Panc1 (cell line): Measurements from ENCODE around the gene ETDA. TPM values are rescaled to one million over a fixed set of nuclear protein-coding genes. Genes with fewer than 3 reads are reported as not detected.
"Not testable (repeated sequence)": the region's sequence is repeated elsewhere in the genome, so short reads cannot be mapped to it uniquely, and the experiment has no call there.

Source experiments
- ATAC-seq: fragments of 200-7000 bp; cut with Tn5 transposase; 2 replicates; pipeline ENCODE4 v1.9.1; 2020; ENCODE audit warnings: mild to moderate bottlenecking, moderate library complexity
- Bru-seq: library from RNA; stranded (reverse); fragments of 400-500 nt; gene quantifications from one replicate; lab custom pipeline; 2021; lab: Mats Ljungman, UMichigan
- BruChase-seq, 2 experiments: library from RNA; stranded (reverse); fragments of 400-500 nt; gene quantifications; one replicate each; lab custom pipeline; 2021; lab: Mats Ljungman, UMichigan
- BruUV-seq: library from RNA; stranded (reverse); fragments of 400-500 nt; replicated peaks from 2 replicates; lab custom pipeline; 2021; lab: Mats Ljungman, UMichigan
- CTCF ChIA-PET: fragments of 300-600 bp; sonication (Branson Sonifier 250); formaldehyde crosslinking; loops from one replicate; lab custom pipeline; 2022; ENCODE audit warnings: antibody characterized with exemption; lab: Charles Lee
- POLR2A ChIA-PET: fragments of 300-600 bp; sonication (Branson Sonifier 250); formaldehyde crosslinking; loops from one replicate; lab custom pipeline; 2022; ENCODE audit warnings: antibody characterized with exemption; lab: Charles Lee
- DNase-seq: peaks from one replicate; pipeline ENCODE4 v3.0.0-alpha.2; 2010; ENCODE audit warnings: low read depth, low spot score
- H3K27ac ChIP-seq: 2 replicates; pipeline ENCODE4 v1.5.1; 2011; ENCODE audit warnings: mild to moderate bottlenecking, low read length, inconsistent platforms
- H3K27me3 ChIP-seq: fragments of 200-500 bp; sonication (Bioruptor generic); 2 replicates; pipeline ENCODE4 v1.6.0; 2014; ENCODE audit warnings: low read length, inconsistent platforms; ENCODE audit not compliant: control insufficient read depth, insufficient read depth
- H3K36me3 ChIP-seq: fragments of 200-500 bp; sonication (Bioruptor generic); 2 replicates; pipeline ENCODE4 v1.5.1; 2014; ENCODE audit warnings: inconsistent platforms, mild to moderate bottlenecking, low read length, moderate library complexity; ENCODE audit not compliant: control insufficient read depth, insufficient read depth
- H3K4me1 ChIP-seq: 2 replicates; pipeline ENCODE4 v1.5.1; 2011; ENCODE audit warnings: inconsistent platforms, mild to moderate bottlenecking, low read length, moderate library complexity; ENCODE audit not compliant: control insufficient read depth, insufficient read depth
- H3K4me3 ChIP-seq, 2 experiments: 2 replicates each; pipeline ENCODE4 v1.5.1; 2011 to 2012; ENCODE audit warnings: low read depth in 2 of 2, low read length in 2 of 2, mild to moderate bottlenecking in 2 of 2, inconsistent platforms in 1 of 2, moderate library complexity in 1 of 2
- H3K9me3 ChIP-seq: fragments of 200-500 bp; sonication (Bioruptor generic); 2 replicates; pipeline ENCODE4 v1.5.1; 2014; ENCODE audit warnings: low read depth, mild to moderate bottlenecking, inconsistent platforms, low read length, moderate library complexity; ENCODE audit not compliant: control insufficient read depth, insufficient read depth
- POLR2AphosphoS5 ChIP-seq: IDR thresholded peaks from 2 replicates; pipeline ENCODE4 v1.6.1; 2012; ENCODE audit warnings: mild to moderate bottlenecking, low read depth, low read length, moderate library complexity
- SIN3A ChIP-seq: IDR thresholded peaks from 2 replicates; pipeline ENCODE4 v1.6.1; 2012; ENCODE audit warnings: low read depth, mild to moderate bottlenecking, low read length, moderate library complexity, borderline replicate concordance; ENCODE audit not compliant: insufficient read depth
- TCF7L2 ChIP-seq: IDR thresholded peaks from 2 replicates; pipeline ENCODE4 v1.6.1; 2011; ENCODE audit warnings: mild to moderate bottlenecking, low read depth, low read length, inconsistent platforms
- in situ Hi-C: cut with HindIII; loops from 2 replicates; pipeline ENCODE4 v1.10.0; 2016; ENCODE audit warnings: low sequenced_read_pairs, low pct_unique_long_range_greater_than_20kb
- intact Hi-C: fragments of 100-400 bp; cut with micrococcal nuclease; formaldehyde crosslinking; loops from one replicate; pipeline ENCODE4 v1.10.0; 2022; ENCODE audit not compliant: unreplicated experiment
- long read RNA-seq: library from polyadenylated mRNA; unstranded; transcript quantifications from one replicate; pipeline ENCODE4 v2.0.0, GENCODE V29; 2021; ENCODE audit not compliant: unreplicated experiment
- polyA plus RNA-seq: library from polyadenylated mRNA; unstranded; fragments of >200 nt; gene quantifications from one replicate; pipeline ENCODE4 v1.2.1, GENCODE V29; 2012; ENCODE audit warnings: missing spikeins; ENCODE audit not compliant: insufficient read length
- total RNA-seq: library from RNA; stranded (reverse); gene quantifications from one replicate; pipeline ENCODE4 v1.2.1, GENCODE V29; 2021; ENCODE audit not compliant: unreplicated experiment
- TF ChIP-seq, protein P1 (sequence below): fragments of 450-650 bp; IDR thresholded peaks from 2 replicates; pipeline ENCODE4 v1.5.1; 2017; ENCODE audit warnings: mild to moderate bottlenecking
- TF ChIP-seq, protein P2 (sequence below), 2 experiments: IDR thresholded peaks; 2 replicates each; pipeline ENCODE4 v1.6.1; 2011 to 2012; ENCODE audit warnings: low read depth in 2 of 2, control low read depth in 1 of 2, low read length in 1 of 2, mild to moderate bottlenecking in 1 of 2, moderate library complexity in 1 of 2; ENCODE audit not compliant: insufficient read depth in 1 of 2

Gene ETDA
- total RNA-seq: not detected
- not detected for polyA plus RNA-seq
- Bru-seq, nascent RNA: not detected
- not detected for BruChase-seq, experiment 1, labeled RNA remaining after a 2-hour chase
- not detected for BruChase-seq, experiment 2, labeled RNA remaining after a 6-hour chase
- long read RNA-seq: 0 reads

DNA sequence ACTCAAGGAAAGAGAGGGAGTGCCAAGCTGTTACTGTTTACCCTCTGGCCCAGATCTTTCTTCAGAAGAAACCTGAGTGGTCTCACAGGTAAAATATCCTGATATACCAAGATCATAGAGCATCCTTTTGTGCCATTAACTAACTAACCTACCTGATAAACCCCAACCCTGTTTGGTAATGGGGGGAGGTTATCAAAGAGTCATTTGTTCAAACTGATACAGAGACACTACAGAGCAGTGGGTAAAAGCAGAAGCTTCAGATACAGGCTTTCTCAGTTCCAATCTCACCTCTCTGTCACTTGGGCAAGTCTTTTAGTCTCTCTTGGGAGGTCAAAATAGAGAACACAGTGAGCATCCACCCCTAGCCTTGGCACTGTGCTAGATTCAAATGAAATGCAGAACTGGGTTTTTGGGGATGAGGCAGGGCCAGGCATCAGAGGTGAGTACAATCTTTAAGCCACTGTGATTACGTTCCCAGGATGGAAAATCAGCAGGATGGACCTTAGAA lies at the start of gene ETDA:
Gene ETDA (plus strand): TSS at position 51 of the 508 bp plus-strand sequence. CDS start 1,216 bp downstream, outside the sequence.
- CTCF ChIA-PET, H3K9me3 ChIP-seq, H3K4me1 ChIP-seq, ATAC-seq, H3K36me3 ChIP-seq, in situ Hi-C loops, H3K27ac ChIP-seq, H3K27me3 ChIP-seq, BruUV-seq, DNase-seq, intact Hi-C loops, POLR2A ChIA-PET, H3K4me3 ChIP-seq: not testable (repeated sequence)

DNA sequence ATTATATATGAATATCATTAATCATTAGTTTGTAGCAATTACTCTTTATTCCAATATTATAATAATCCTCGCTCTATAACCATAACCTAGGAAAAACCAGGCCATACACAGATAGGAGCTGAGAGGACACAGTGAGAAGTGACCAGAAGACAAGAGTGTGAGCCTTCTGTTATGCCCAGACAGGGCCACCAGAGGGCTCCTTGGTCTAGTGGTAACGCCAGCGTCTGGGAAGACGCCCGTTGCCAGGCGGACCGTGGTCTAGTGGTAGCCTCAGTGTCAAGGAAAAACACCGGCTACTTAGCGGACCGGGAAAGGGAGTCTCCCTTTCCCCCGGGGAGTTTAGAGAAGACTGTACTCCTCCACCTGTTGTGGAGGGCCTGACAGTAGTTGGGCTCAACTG lies 45.4 kb upstream of the ETDA start:
- CTCF ChIA-PET, in situ Hi-C loops, DNase-seq, H3K27ac ChIP-seq, H3K4me3 ChIP-seq, H3K4me1 ChIP-seq, ATAC-seq, H3K36me3 ChIP-seq, intact Hi-C loops, H3K9me3 ChIP-seq, BruUV-seq, POLR2A ChIA-PET: not testable (repeated sequence)
- peaks cover 14% of the 10 kb centered on the region for H3K27me3 ChIP-seq
- TF ChIP-seq, protein P1, sequence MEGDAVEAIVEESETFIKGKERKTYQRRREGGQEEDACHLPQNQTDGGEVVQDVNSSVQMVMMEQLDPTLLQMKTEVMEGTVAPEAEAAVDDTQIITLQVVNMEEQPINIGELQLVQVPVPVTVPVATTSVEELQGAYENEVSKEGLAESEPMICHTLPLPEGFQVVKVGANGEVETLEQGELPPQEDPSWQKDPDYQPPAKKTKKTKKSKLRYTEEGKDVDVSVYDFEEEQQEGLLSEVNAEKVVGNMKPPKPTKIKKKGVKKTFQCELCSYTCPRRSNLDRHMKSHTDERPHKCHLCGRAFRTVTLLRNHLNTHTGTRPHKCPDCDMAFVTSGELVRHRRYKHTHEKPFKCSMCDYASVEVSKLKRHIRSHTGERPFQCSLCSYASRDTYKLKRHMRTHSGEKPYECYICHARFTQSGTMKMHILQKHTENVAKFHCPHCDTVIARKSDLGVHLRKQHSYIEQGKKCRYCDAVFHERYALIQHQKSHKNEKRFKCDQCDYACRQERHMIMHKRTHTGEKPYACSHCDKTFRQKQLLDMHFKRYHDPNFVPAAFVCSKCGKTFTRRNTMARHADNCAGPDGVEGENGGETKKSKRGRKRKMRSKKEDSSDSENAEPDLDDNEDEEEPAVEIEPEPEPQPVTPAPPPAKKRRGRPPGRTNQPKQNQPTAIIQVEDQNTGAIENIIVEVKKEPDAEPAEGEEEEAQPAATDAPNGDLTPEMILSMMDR: peak; percentile 83

DNA sequence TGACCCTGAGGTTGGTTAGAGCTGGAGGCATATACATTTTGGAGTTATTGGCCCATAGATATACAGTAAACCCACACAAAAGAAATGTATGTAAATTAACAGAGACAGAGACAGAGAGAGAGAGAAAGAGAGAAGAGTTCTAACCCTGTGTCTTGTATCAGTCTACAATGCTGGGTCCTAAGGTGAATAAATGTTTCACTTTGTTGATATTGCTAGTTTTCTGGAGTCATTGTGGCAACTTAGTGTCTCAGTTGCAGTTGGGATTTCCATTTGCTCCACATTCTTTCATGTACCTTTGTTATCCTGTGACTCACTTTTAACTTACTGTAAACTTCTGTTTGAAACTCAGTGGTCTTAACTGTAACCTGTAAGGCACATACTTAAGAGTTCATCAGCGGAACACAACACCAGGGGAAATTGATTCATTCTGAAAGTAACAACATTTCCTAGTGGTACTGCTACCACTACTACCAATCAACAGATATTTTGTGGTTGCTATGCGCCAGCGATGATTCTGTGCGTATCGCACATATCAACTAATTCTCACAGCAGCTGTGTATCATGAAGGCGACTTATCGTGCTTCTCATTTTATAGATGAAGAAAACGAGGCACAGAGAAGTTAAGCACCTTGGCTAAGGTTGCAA lies 38.5 kb upstream of the ETDA start:
- no peaks in the 10 kb centered on the region for H3K36me3 ChIP-seq
- TF ChIP-seq, protein P1: no peak
- TF ChIP-seq SIN3A (no peak), TCF7L2 (no peak), POLR2AphosphoS5 (no peak)
- TF ChIP-seq, protein P2, sequence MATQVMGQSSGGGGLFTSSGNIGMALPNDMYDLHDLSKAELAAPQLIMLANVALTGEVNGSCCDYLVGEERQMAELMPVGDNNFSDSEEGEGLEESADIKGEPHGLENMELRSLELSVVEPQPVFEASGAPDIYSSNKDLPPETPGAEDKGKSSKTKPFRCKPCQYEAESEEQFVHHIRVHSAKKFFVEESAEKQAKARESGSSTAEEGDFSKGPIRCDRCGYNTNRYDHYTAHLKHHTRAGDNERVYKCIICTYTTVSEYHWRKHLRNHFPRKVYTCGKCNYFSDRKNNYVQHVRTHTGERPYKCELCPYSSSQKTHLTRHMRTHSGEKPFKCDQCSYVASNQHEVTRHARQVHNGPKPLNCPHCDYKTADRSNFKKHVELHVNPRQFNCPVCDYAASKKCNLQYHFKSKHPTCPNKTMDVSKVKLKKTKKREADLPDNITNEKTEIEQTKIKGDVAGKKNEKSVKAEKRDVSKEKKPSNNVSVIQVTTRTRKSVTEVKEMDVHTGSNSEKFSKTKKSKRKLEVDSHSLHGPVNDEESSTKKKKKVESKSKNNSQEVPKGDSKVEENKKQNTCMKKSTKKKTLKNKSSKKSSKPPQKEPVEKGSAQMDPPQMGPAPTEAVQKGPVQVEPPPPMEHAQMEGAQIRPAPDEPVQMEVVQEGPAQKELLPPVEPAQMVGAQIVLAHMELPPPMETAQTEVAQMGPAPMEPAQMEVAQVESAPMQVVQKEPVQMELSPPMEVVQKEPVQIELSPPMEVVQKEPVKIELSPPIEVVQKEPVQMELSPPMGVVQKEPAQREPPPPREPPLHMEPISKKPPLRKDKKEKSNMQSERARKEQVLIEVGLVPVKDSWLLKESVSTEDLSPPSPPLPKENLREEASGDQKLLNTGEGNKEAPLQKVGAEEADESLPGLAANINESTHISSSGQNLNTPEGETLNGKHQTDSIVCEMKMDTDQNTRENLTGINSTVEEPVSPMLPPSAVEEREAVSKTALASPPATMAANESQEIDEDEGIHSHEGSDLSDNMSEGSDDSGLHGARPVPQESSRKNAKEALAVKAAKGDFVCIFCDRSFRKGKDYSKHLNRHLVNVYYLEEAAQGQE (IDR thresholded peaks at IDR 0.05; ENCODE audit: insufficient read depth in 1 of 2, low read depth in 2 of 2, low read length in 1 of 2): no peak
- H3K27me3 ChIP-seq: peaks cover 3% of the 10 kb centered on the region
- H3K4me1 ChIP-seq: no peaks in the 10 kb centered on the region
- intact Hi-C loops: no loop called here
- H3K9me3 ChIP-seq: no peaks in the 10 kb centered on the region
- H3K4me3 ChIP-seq: no peak overlapping the region
- no TSS peak for BruUV-seq
- ChIA-PET CTCF (no interaction called here), POLR2A (no interaction called here)
- no peak overlapping the region for H3K27ac ChIP-seq
- in situ Hi-C loops: no loop called here
- ATAC-seq (no peak), DNase-seq (no peak)

DNA sequence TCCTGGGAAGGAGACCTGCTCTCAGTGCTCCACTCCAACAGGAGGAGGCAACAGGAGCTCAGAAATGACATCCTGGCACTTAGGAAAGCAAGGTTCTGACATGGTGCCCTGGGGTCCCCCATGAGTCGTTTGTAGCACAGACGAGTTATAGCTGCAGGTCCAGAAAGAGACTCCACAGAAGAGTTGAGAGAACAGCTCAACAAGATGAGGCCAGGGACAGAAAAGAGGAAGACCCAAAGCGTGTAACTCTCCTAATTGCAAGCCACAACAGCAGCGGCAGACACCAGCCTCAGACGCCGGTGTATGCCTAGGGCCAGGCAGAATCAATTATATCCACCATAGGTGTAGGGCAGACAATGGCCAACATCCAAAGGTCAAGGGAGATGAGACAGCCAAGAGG lies 5.9 kb upstream of the ETDA start:
- intact Hi-C loops, POLR2A ChIA-PET, H3K27ac ChIP-seq, H3K27me3 ChIP-seq, H3K36me3 ChIP-seq, DNase-seq, in situ Hi-C loops, BruUV-seq, H3K4me3 ChIP-seq, ATAC-seq, H3K4me1 ChIP-seq, H3K9me3 ChIP-seq, CTCF ChIA-PET: not testable (repeated sequence)
